Left ventricle myocardium inferior (tissue), 1 donor: Measurements from ENCODE around the gene WSB1. TPM values are rescaled to one million over a fixed set of nuclear protein-coding genes. Genes with fewer than 3 reads are reported as not detected.
A peak's percentile ranks its signal among the peaks of the same experiment; 100 is the strongest.

Experiments
- DNase-seq: peaks from one replicate; pipeline ENCODE4 v3.0.0-alpha.2; 2020
- H3K27ac ChIP-seq: fragments of 200-600 bp; replicated peaks from 2 replicates; pipeline ENCODE4 v1.8.0; 2021
- H3K27me3 ChIP-seq: fragments of 200-600 bp; 2 replicates; pipeline ENCODE4 v1.8.0; 2021; ENCODE audit warnings: low read depth
- H3K36me3 ChIP-seq: fragments of 200-600 bp; 2 replicates; pipeline ENCODE4 v1.8.0; 2021
- H3K4me1 ChIP-seq: fragments of 200-600 bp; 2 replicates; pipeline ENCODE4 v1.8.0; 2021
- H3K4me3 ChIP-seq: fragments of 200-600 bp; 2 replicates; pipeline ENCODE4 v1.8.0; 2021; ENCODE audit warnings: mild to moderate bottlenecking, moderate library complexity
- H3K9me3 ChIP-seq: fragments of 200-600 bp; replicated peaks from 2 replicates; pipeline ENCODE4 v1.8.0; 2021
- CTCF ChIP-seq: fragments of 200-600 bp; IDR thresholded peaks from 2 replicates; pipeline ENCODE4 v1.8.0; 2021; ENCODE audit warnings: antibody characterized with exemption, mild to moderate bottlenecking, borderline replicate concordance
- intact Hi-C: fragments of 100-400 bp; cut with micrococcal nuclease; formaldehyde crosslinking; loops from one replicate; pipeline ENCODE4 v1.11.0; 2022
- total RNA-seq: library from RNA; stranded (reverse); fragmentation: NEBNext Ultra II Directional; extraction: Animal tissue kit (Norgen Biotek cat#: 25700); gene quantifications from one replicate; pipeline ENCODE4 v1.2.1, GENCODE V29; 2021
- donor health status: DM: no; HTN: yes; CAD: no; lungs with severe emphysema.

Gene WSB1
- total RNA-seq, 1 donor from 2014 or later, result 53.3 TPM

DNA sequence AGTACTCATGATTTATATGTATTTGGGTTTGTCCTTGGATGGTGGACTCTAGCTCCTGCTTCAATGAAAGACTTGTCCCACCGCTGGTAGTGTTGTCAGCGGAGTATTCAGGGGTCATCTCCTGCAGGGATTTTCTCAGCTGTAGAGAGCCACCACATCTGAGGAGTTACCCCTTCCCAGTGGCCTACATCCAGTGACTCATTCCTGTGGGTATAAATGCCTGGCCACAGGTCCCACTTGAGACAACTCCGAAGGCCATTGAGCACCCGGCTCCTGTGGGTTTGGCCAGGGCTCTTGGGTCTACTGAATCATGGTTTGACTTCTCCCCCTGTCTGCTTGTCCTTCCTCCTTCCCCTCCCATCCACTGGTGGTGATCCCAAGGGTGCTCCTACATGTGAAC lies 34.6 kb upstream of the WSB1 start:
- H3K27me3 ChIP-seq, result no peaks in the 10 kb centered on the region
- H3K4me1 ChIP-seq, result peaks cover 35% of the 10 kb centered on the region
- H3K36me3 ChIP-seq, result no peaks in the 10 kb centered on the region
- TF ChIP-seq CTCF, result no peak
- H3K27ac ChIP-seq, result no peak overlapping the region
- H3K9me3 ChIP-seq, result no peaks in the 10 kb centered on the region
- no peak for DNase-seq
- no peak overlapping the region for H3K4me3 ChIP-seq
- intact Hi-C loops, result no loop called here

- no peaks in the 10 kb centered on the region for H3K36me3 ChIP-seq
- H3K4me1 ChIP-seq, result peaks cover 35% of the 10 kb centered on the region
- no peak overlapping the region for H3K4me3 ChIP-seq
- H3K27me3 ChIP-seq, result no peaks in the 10 kb centered on the region
- intact Hi-C loops, result no loop called here
- no peak for DNase-seq
- peak overlapping the region; percentile 50 for H3K27ac ChIP-seq
- TF ChIP-seq CTCF, result no peak
- H3K9me3 ChIP-seq, result no peaks in the 10 kb centered on the region
Measured at GRCh38 chr17:27263386-27263785, 30.5 kb upstream of the WSB1 start.

DNA sequence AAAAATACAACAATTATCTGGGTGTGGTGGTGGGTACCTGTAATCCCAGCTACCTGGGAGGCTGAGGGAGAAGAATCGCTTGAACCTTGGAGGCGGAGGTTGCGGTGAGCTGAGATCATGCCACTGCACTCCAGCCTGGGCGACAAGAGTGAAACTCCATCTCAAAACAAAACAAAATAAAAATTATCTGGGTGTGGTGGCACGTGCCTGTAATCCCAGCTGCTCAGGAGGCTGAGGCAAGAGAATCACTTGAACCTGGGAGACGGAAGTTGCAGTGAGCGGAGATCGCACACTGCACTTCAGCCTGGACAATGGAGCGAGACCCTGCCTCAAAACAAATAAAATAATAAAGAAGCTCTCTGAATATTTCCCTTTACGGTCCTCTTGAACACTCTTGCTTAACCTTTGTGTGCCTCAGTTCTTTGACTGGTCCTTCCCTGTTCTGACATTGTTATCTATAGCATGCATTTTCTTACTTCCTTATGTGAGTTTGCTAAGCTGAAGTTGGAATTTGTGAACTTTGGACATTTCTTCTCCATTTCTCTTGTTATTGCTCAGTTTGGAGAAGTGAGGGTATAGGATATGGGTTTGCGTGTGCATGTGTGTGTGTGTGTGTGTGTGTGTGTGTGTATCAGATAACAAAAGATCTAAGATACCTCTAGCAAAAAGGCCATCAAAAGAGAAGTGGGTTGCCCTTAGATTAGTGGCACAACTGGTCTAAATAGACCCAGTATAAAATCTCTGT lies 29.7 kb upstream of the WSB1 start:
- peak overlapping the region; percentile 67 for H3K27ac ChIP-seq
- H3K4me1 ChIP-seq, result peaks cover 35% of the 10 kb centered on the region
- no peak for DNase-seq
- no peak for TF ChIP-seq CTCF
- H3K36me3 ChIP-seq, result no peaks in the 10 kb centered on the region
- no peak overlapping the region for H3K4me3 ChIP-seq
- H3K9me3 ChIP-seq, result no peaks in the 10 kb centered on the region
- H3K27me3 ChIP-seq, result no peaks in the 10 kb centered on the region
- intact Hi-C loops, result no loop called here

DNA sequence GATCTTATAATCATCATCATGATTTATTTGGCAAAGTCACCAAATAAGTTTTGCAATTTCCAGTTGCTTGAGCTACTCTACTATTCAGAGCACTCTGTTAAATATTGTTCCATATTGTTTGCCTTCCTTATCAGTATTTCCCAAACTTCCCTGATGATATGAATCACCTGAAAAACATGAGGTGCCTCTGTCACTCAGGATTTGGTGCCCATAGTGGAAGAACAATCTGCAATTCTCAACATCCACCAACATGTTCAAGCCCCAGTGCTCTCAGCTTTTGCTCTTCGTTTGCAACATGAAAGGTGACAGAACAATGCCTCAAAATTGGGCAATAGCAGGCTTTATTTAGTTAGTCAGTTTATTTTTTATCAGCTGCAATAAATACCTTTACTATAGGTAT lies 28.6 kb upstream of the WSB1 start:
- DNase-seq, result no peak
- H3K4me1 ChIP-seq, result peaks cover 35% of the 10 kb centered on the region
- no peaks in the 10 kb centered on the region for H3K9me3 ChIP-seq
- intact Hi-C loops, result no loop called here
- peak overlapping the region; percentile 67 for H3K27ac ChIP-seq
- TF ChIP-seq CTCF, result no peak
- H3K36me3 ChIP-seq, result no peaks in the 10 kb centered on the region
- no peak overlapping the region for H3K4me3 ChIP-seq
- H3K27me3 ChIP-seq, result no peaks in the 10 kb centered on the region

DNA sequence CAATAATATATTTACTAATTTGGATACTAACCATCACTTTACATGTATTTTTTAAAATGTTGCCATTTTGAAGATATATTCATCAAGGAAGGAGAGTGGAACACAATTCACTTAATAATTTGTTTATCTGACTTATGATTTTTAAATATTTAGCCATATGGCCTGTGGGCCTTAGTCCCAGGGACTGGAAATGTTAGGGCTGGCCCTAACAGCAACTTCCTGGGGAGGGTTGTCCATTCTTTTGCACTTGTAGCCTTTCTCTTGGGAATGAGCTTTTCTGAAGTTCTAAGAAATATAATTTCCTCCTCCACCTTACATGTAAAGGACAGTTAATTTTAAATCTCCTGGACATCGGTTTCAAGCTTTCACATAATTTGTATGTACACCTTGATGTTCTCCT lies 27.7 kb upstream of the WSB1 start:
- Histone ChIP-seq H3K27ac (peak overlapping the region; percentile 67), H3K4me3 (no peak overlapping the region)

More for the DNA sequence above, 27.7 kb upstream of the WSB1 start:
- no peaks in the 10 kb centered on the region for H3K9me3 ChIP-seq
- no peaks in the 10 kb centered on the region for H3K27me3 ChIP-seq
- no peak for TF ChIP-seq CTCF
- H3K4me1 ChIP-seq, result peaks cover 35% of the 10 kb centered on the region
- H3K36me3 ChIP-seq, result no peaks in the 10 kb centered on the region
- intact Hi-C loops, result no loop called here
- DNase-seq, result no peak
